HepG2 (cell line): ENCODE measurements around the gene TVP23A.
"Not testable (repeated sequence)": the region's sequence is repeated elsewhere in the genome, so short reads cannot be mapped to it uniquely, and the experiment has no call there.

Source experiments
- CHD2 ChIP-seq: IDR thresholded peaks from 2 replicates; pipeline ENCODE4 v1.6.1; 2011; ENCODE audit warnings: low read depth, low read length, improper control_type of control experiment
- JUND ChIP-seq: sonication (generic); formaldehyde crosslinking; IDR thresholded peaks from 2 replicates; pipeline ENCODE4 v1.8.0; 2022; ENCODE audit warnings: mild to moderate bottlenecking, missing genetic modification reagents
- MLX ChIP-seq: IDR thresholded peaks from 2 replicates; pipeline ENCODE4 v1.6.1; 2016
- ZNF777 ChIP-seq: sonication (generic); formaldehyde crosslinking; IDR thresholded peaks from 2 replicates; pipeline ENCODE4 v1.4.0; 2020; ENCODE audit warnings: missing genetic modification reagents

GRCh38 chr16:10776923-10777322, 41.7 kb downstream of the TVP23A start:
- TF ChIP-seq MLX (CRISPR knock-in tag); JUND; CHD2; ZNF777 (CRISPR knock-in tag): not testable (repeated sequence)
